GM12878 (cell line): ENCODE measurements around the gene VPS39. TPM values are rescaled to one million over a fixed set of nuclear protein-coding genes. Genes with fewer than 3 reads are reported as not detected.

Experiments
- ATAC-seq: fragments of 200-7000 bp; cut with Tn5 transposase; 3 replicates; pipeline ENCODE4 v1.9.1; 2020; ENCODE audit warnings: mild to moderate bottlenecking, moderate library complexity
- BruUV-seq: library from RNA; stranded (reverse); fragments of 400-500 nt; replicated peaks from 2 replicates; lab custom pipeline; 2021; lab: Mats Ljungman, UMichigan
- CTCF ChIA-PET: fragments of 300-600 bp; sonication (Branson Sonifier 250); formaldehyde crosslinking; extraction: SDS; loops from one replicate; lab custom pipeline; 2021; ENCODE audit warnings: inconsistent platforms; lab: Yijun Ruan, JAX
- POLR2A ChIA-PET: fragments of 350-600 bp; formaldehyde crosslinking; extraction: SDS; loops from one replicate; lab custom pipeline; 2021; ENCODE audit warnings: inconsistent platforms; lab: Charles Lee
- RAD21 ChIA-PET: fragments of 300-600 bp; sonication (Branson Sonifier 250); formaldehyde crosslinking; loops from one replicate; lab custom pipeline; 2023; ENCODE audit warnings: antibody characterized with exemption; ENCODE audit not compliant: unreplicated experiment; lab: Charles Lee
- SMC1A ChIA-PET: fragments of 300-600 bp; sonication (Branson Sonifier 250); formaldehyde crosslinking; loops from one replicate; lab custom pipeline; 2023; ENCODE audit not compliant: unreplicated experiment, uncharacterized antibody; lab: Charles Lee
- DNase-seq: peaks from one replicate; pipeline ENCODE4 v3.0.0-alpha.2; 2011; ENCODE audit warnings: low read depth, low spot score
- FAIRE-seq: peaks from 3 replicates; lab custom pipeline; 2011; peaks lifted over from hg19 to GRCh38; lab: Jason Lieb, UNC
- H2AFZ ChIP-seq: 2 replicates; pipeline ENCODE4 v1.6.0; 2011; ENCODE audit warnings: low read depth, low read length, control low read depth; ENCODE audit not compliant: control insufficient read depth
- H3K27ac ChIP-seq: 2 replicates; pipeline ENCODE4 v1.5.1; 2011; ENCODE audit warnings: control low read depth; ENCODE audit not compliant: control insufficient read depth, insufficient read depth
- H3K27me3 ChIP-seq, 2 experiments: replicated peaks in 1 of 2; 2 replicates each; pipeline versions ENCODE4 v1.6.0 to v1.6.1; 2011; ENCODE audit warnings: low read length in 1 of 2; ENCODE audit not compliant: control insufficient read depth in 2 of 2, insufficient read depth in 2 of 2
- H3K36me3 ChIP-seq, 2 experiments: 2 replicates each; pipeline ENCODE4 v1.5.1; 2011; ENCODE audit warnings: low read length in 1 of 2; ENCODE audit not compliant: control insufficient read depth in 2 of 2, insufficient read depth in 2 of 2
- H3K4me1 ChIP-seq: 2 replicates; pipeline ENCODE4 v1.6.1; 2011; ENCODE audit warnings: mild to moderate bottlenecking, low read length, moderate library complexity, mixed read lengths; ENCODE audit not compliant: control insufficient read depth, insufficient read depth
- H3K4me2 ChIP-seq: 2 replicates; pipeline ENCODE4 v1.6.0; 2011; ENCODE audit warnings: control low read depth; ENCODE audit not compliant: control insufficient read depth, insufficient read depth
- H3K4me3 ChIP-seq: fragments of 200-600 bp; sonication (generic); 2 replicates; pipeline ENCODE4 v1.5.1; 2016
- H3K79me2 ChIP-seq: 2 replicates; pipeline ENCODE4 v1.6.0; 2011; ENCODE audit warnings: low read length; ENCODE audit not compliant: control insufficient read depth, insufficient read depth
- H3K9ac ChIP-seq: 2 replicates; pipeline ENCODE4 v1.8.0; 2011; ENCODE audit warnings: low read length, control low read depth, mixed read lengths; ENCODE audit not compliant: control insufficient read depth, insufficient read depth
- H3K9me3 ChIP-seq: replicated peaks from 3 replicates; pipeline ENCODE4 v1.5.1; 2011; ENCODE audit warnings: mild to moderate bottlenecking, low read length; ENCODE audit not compliant: control insufficient read depth, insufficient read depth
- H4K20me1 ChIP-seq: 2 replicates; pipeline ENCODE4 v1.6.0; 2011; ENCODE audit not compliant: control insufficient read depth, insufficient read depth
- NR2C2 ChIP-seq: IDR thresholded peaks from 2 replicates; pipeline ENCODE4 v1.6.1; 2011; ENCODE audit warnings: borderline replicate concordance, low read depth; ENCODE audit not compliant: control insufficient read depth, insufficient read length
- RAD21 ChIP-seq: IDR thresholded peaks from 2 replicates; pipeline ENCODE4 v1.6.1; 2011; ENCODE audit warnings: mild to moderate bottlenecking, low read depth, low read length, moderate library complexity; ENCODE audit not compliant: insufficient read depth
- SMC3 ChIP-seq: IDR thresholded peaks from 2 replicates; pipeline ENCODE4 v1.6.1; 2011; ENCODE audit warnings: low read length, improper control_type of control experiment, borderline replicate concordance
- WGBS: methylation state at CpG from one replicate; pipeline ENCODE4 v1.1.6; 2016; ENCODE audit warnings: low lambda C conversion rate; ENCODE audit not compliant: insufficient replicate concordance, insufficient coverage; ENCODE audit errors: missing lambda C conversion rate; 5-methylcytosine and 5-hydroxymethylcytosine counted together
- in situ Hi-C: fragments of 300-500 bp; cut with MboI; formaldehyde crosslinking; loops from 9 replicates; pipeline ENCODE4 v1.14.3; 2018; ENCODE audit warnings: mixed read lengths
- intact Hi-C: fragments of 100-400 bp; cut with micrococcal nuclease; formaldehyde crosslinking; loops from one replicate; pipeline ENCODE4 v1.14.2; 2022; ENCODE audit not compliant: unreplicated experiment
- polyA plus RNA-seq, 11 experiments: library from polyadenylated mRNA; depleted of rRNA in 4 of 11; unstranded in 6 of 11; stranded (reverse) in 5 of 11; fragments of >200 nt; fragmentation: Nextera tagmentation in 4 of 11; fragmentation: Illumina TruSeq in 1 of 11; extraction: Ambion mirVana in 4 of 11; extraction: Trizol in 1 of 11; gene quantifications; 1 replicate in 1 of 11; 2 replicates in 10 of 11; pipeline versions ENCODE4 v1.2.1 to v1.2.3, GENCODE V29; 2011 to 2016; ENCODE audit warnings: inconsistent platforms in 2 of 11, missing spikeins in 2 of 11, low read depth in 1 of 11
- total RNA-seq, 4 experiments: library from RNA; depleted of rRNA in 3 of 4; stranded (reverse); fragments of >200 nt in 3 of 4; fragmentation: Illumina TruSeq in 1 of 4; extraction: Trizol in 1 of 4; gene quantifications; 2 replicates each; pipeline versions ENCODE4 v1.2.1 to v1.2.3, GENCODE V29; 2013 to 2021
- TF ChIP-seq, protein P1 (sequence below), 3 experiments: IDR thresholded peaks in 2 of 3; conservative IDR thresholded peaks in 1 of 3; 2 replicates each; pipeline ENCODE4 v1.5.1; 2011; ENCODE audit warnings: low read depth in 3 of 3, low read length in 3 of 3, mild to moderate bottlenecking in 3 of 3, control low read depth in 2 of 3, moderate library complexity in 2 of 3, inconsistent platforms in 1 of 3, mixed read lengths in 1 of 3; ENCODE audit not compliant: control insufficient read depth in 2 of 3, insufficient read depth in 1 of 3; ENCODE audit errors: extremely low read depth in 1 of 3

VPS39 gene
- total and polyA plus RNA-seq, 10 of the 15 experiments (the other 5 are each of a cell fraction or from before 2014, with no cell fraction given), result 4.9 to 50.0 (median 36.2) TPM

DNA sequence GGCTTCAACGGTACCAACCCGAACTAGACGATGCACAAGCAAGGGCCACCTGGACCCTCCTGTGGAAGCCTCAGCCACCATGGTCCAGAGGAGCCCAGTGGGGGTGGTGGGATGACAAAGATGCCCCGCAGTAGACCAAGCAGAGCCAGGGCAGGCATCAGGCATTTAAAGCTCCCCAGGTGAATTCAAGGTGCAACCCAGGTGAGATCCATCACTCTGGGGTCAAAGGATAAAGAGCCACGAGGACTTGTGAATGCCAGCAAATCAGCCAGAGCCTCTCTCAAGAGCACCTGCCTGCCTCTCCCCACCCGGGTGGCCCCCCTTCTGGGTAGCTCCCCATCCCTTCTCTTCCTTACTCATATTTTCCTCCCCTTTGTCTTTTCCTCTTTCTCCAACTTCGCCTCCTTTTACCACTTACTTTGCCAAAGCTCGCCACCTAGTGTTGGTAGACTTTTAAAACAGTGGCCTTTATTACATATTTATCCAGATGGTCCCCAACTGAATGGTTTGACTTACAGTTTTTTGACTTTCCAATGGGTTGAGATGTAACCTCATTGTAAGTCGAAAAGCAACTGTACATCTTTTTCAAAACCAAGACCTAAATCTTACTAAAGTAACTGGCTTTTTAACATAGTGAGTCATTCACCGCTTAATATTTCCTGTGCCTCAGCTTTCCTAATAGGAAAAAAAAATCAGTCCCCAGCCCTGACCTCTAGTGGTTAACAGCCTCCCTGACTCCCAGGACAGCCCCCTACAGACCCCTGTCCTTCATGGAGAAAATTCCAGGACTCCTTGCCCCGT lies 70.4 kb downstream of the VPS39 start:
- peak; percentile 57 for ATAC-seq
- intact Hi-C loops, result no loop called here

More for the DNA sequence above, 70.4 kb downstream of the VPS39 start:
- DNase-seq (no peak), FAIRE-seq (peak; percentile 76)
- H3K4me2 ChIP-seq, result no peak overlapping the region
- no peaks in the 10 kb centered on the region for H4K20me1 ChIP-seq
- no peak overlapping the region for H3K27ac ChIP-seq
- RAD21 ChIA-PET, result interaction anchor here (0.9 kb wide), 1 partner anchor 148 kb away, joined by 3 read pairs; no protein-coding TSS in a partner anchor
- WGBS, result 32% methylated on average over 11 of the region's 11 CpGs
- CTCF ChIA-PET, result interaction anchor here (1.1 to 2.8 kb wide), 12 partner anchors 9 to 477 kb away, joined by 3 to 16 read pairs (median 6); partner anchors contain the start of gene MGA
- BruUV-seq, result no TSS peak
- H2AFZ ChIP-seq, result no peak overlapping the region
- no peak overlapping the region for H3K9ac ChIP-seq
- no peaks in the 10 kb centered on the region; a peak in 1 of 4 replicates for H3K27me3 ChIP-seq
- H3K4me1 ChIP-seq, result no peaks in the 10 kb centered on the region
- POLR2A ChIA-PET, result interaction anchor here (1.0 kb wide), 1 partner anchor 149 kb away, joined by 3 read pairs; no protein-coding TSS in a partner anchor
- H3K9me3 ChIP-seq, result no peaks in the 10 kb centered on the region
- H3K79me2 ChIP-seq, result no peaks in the 10 kb centered on the region
- H3K4me3 ChIP-seq, result no peak overlapping the region
- SMC1A ChIA-PET, result interaction anchor here (0.6 to 1.7 kb wide), 7 partner anchors 23 to 248 kb away, joined by 3 read pairs; no protein-coding TSS in a partner anchor
- no peaks in the 10 kb centered on the region for H3K36me3 ChIP-seq
- TF ChIP-seq SMC3 (peak; percentile 63; the same call in 1 of the 2 replicates), RAD21 (peak; percentile 70), NR2C2 (no peak)
- TF ChIP-seq, protein P1, sequence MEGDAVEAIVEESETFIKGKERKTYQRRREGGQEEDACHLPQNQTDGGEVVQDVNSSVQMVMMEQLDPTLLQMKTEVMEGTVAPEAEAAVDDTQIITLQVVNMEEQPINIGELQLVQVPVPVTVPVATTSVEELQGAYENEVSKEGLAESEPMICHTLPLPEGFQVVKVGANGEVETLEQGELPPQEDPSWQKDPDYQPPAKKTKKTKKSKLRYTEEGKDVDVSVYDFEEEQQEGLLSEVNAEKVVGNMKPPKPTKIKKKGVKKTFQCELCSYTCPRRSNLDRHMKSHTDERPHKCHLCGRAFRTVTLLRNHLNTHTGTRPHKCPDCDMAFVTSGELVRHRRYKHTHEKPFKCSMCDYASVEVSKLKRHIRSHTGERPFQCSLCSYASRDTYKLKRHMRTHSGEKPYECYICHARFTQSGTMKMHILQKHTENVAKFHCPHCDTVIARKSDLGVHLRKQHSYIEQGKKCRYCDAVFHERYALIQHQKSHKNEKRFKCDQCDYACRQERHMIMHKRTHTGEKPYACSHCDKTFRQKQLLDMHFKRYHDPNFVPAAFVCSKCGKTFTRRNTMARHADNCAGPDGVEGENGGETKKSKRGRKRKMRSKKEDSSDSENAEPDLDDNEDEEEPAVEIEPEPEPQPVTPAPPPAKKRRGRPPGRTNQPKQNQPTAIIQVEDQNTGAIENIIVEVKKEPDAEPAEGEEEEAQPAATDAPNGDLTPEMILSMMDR (IDR thresholded peaks at IDR 0.05 in 2 of 3, conservative IDR thresholded peaks at IDR 0.05 in 1 of 3; ENCODE audit: control insufficient read depth in 2 of 3, extremely low read depth in 1 of 3, insufficient read depth in 1 of 3, low read depth in 3 of 3, low read length in 3 of 3), result peak; percentile 56 to 62 (median 59); a peak in 5 of 6 replicates
- TF ChIP-seq, all 136 proteins: peak for 3
- in situ Hi-C loops, result no loop called here
